HFFc6 (cell line): Measurements from ENCODE around the gene CCNI. TPM values are rescaled to one million over a fixed set of nuclear protein-coding genes. Genes with fewer than 3 reads are reported as not detected.

Experiments
- DNase-seq: peaks from one replicate; pipeline ENCODE4 v3.0.0-alpha.2; 2018
- H3K27ac Mint-ChIP-seq: 2 replicates; pipeline ENCODE4 v1.8.0; 2020; ENCODE audit warnings: mild to moderate bottlenecking, mixed read lengths
- H3K27me3 Mint-ChIP-seq: 2 replicates; pipeline ENCODE4 v1.8.0; 2021; ENCODE audit warnings: mild to moderate bottlenecking, moderate library complexity, mixed read lengths; ENCODE audit not compliant: insufficient read depth
- H3K36me3 Mint-ChIP-seq: 2 replicates; pipeline ENCODE4 v1.8.0; 2021; ENCODE audit warnings: low read depth, mixed read lengths
- H3K4me1 Mint-ChIP-seq: 2 replicates; pipeline ENCODE4 v1.8.0; 2020; ENCODE audit warnings: low read depth, mixed read lengths
- H3K4me3 Mint-ChIP-seq: 2 replicates; pipeline ENCODE4 v1.8.0; 2020; ENCODE audit warnings: mild to moderate bottlenecking, moderate library complexity, mixed read lengths
- H3K9me3 Mint-ChIP-seq: 2 replicates; pipeline ENCODE4 v1.8.0; 2020; ENCODE audit warnings: mild to moderate bottlenecking, mixed read lengths
- total RNA-seq, 6 experiments: library from RNA; stranded (reverse); fragmentation: NEBNext Ultra II Directional; extraction: Animal tissue kit (Norgen Biotek cat#: 25700); gene quantifications; 2 replicates in 1 of 6; 3 replicates in 5 of 6; pipeline ENCODE4 v1.2.3, GENCODE V29; 2021
- TF ChIP-seq, protein P1 (sequence below): fragments of 200-600 bp; sonication (generic); IDR thresholded peaks from 2 replicates; pipeline ENCODE4 v1.5.0; 2021; ENCODE audit warnings: antibody characterized with exemption, mild to moderate bottlenecking

Gene CCNI
- total RNA-seq, 6 experiments from 2014 or later, result 132 to 210 (median 179) TPM

- Mint-ChIP-seq H3K27ac (peak overlapping the region; percentile 74), H3K27me3 (peaks cover 33% of the 10 kb centered on the region), H3K9me3 (peaks cover 5% of the 10 kb centered on the region; the same call in 1 of the 2 replicates), H3K4me3 (no peak overlapping the region; the same call in 1 of the 2 replicates), H3K36me3 (peaks cover 89% of the 10 kb centered on the region), H3K4me1 (peaks cover 71% of the 10 kb centered on the region)
- no peak for DNase-seq
- TF ChIP-seq, protein P1, sequence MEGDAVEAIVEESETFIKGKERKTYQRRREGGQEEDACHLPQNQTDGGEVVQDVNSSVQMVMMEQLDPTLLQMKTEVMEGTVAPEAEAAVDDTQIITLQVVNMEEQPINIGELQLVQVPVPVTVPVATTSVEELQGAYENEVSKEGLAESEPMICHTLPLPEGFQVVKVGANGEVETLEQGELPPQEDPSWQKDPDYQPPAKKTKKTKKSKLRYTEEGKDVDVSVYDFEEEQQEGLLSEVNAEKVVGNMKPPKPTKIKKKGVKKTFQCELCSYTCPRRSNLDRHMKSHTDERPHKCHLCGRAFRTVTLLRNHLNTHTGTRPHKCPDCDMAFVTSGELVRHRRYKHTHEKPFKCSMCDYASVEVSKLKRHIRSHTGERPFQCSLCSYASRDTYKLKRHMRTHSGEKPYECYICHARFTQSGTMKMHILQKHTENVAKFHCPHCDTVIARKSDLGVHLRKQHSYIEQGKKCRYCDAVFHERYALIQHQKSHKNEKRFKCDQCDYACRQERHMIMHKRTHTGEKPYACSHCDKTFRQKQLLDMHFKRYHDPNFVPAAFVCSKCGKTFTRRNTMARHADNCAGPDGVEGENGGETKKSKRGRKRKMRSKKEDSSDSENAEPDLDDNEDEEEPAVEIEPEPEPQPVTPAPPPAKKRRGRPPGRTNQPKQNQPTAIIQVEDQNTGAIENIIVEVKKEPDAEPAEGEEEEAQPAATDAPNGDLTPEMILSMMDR, result no peak
Measured at GRCh38 chr4:77026322-77026704, 49.5 kb downstream of the CCNI start.

DNA sequence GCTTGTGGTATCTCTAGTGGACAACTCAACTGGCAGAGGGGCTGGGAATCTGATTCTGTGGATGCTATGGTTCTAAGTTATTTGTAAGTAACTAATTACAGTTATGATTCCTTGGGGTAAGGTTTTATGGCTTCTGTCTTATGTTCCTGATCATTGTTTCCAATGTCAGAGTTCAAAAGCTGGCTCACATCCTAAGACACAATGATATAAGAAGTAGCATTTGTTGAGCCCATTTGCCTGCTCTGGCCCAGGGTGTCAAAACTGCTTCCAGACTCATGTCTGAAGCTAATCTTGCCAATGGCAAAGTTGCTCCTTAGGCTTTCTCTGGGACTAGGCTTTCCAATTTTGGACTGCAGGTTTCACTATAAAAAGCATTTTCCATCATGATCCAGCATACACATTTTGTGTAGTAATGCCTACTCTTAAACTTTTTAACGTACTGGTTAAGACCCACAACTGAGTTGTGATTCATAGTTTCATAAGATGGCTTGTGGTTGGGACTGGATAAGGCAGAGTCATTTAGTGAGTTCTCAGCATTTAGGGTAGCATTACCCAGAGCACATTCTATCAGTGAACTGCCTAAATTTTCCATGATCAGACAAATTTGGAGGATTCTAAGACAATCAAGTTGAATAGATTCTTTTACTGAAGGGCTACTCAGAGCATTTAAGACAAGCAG lies 50.0 kb downstream of the CCNI start:
- H3K9me3 Mint-ChIP-seq, result peaks cover 5% of the 10 kb centered on the region; the same call in 1 of the 2 replicates
- H3K4me3 Mint-ChIP-seq, result peak overlapping the region; percentile 34; the same call in 1 of the 2 replicates
- peak overlapping the region; percentile 74 for H3K27ac Mint-ChIP-seq
- peaks cover 35% of the 10 kb centered on the region for H3K27me3 Mint-ChIP-seq
- H3K4me1 Mint-ChIP-seq, result peaks cover 71% of the 10 kb centered on the region
- TF ChIP-seq, protein P1, result no peak
- H3K36me3 Mint-ChIP-seq, result peaks cover 89% of the 10 kb centered on the region
- DNase-seq, result peak; percentile 39

- peaks cover 86% of the 10 kb centered on the region for H3K4me1 Mint-ChIP-seq
Measured at GRCh38 chr4:77023920-77024319, 51.9 kb downstream of the CCNI start.

DNA sequence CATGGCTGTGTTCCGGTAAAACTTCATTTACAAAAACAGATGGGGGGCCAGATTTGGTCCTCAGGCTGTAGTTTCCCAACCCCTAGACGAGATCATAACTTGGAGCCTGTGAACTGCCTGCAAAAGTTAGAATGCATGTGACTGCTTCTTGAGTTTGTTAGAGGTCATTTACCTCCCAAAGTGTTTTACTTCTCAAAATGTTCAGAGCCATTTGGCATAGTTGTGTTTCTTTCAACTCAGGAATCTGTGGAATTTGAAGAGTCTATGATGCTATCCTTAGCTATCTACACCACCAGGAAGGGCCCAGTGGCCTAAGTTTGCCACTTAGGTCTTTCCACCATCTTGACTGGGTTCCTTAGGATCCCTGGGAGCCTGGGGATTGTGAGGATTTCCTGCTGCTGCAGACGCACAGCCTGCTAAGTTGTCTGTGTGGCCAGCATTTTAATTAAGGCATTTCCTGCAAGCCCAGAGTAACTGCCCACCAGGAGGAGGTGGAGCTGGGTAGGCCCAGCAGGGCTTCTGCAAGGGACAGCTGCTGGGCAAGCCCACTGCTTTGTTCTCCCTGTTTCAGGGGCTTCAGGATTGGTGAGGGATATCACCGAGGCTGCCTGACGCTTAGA lies 53.1 kb downstream of the CCNI start:
- Mint-ChIP-seq H3K4me1 (peaks cover 79% of the 10 kb centered on the region), H3K36me3 (peaks cover 87% of the 10 kb centered on the region), H3K27ac (peak overlapping the region; percentile 84), H3K27me3 (peaks cover 27% of the 10 kb centered on the region), H3K4me3 (peak overlapping the region; percentile 13), H3K9me3 (peaks cover 5% of the 10 kb centered on the region; the same call in 1 of the 2 replicates)
- TF ChIP-seq, protein P1, result peak; percentile 10; the same call in 1 of the 2 replicates
- peak; percentile 74 for DNase-seq

More at GRCh38 chr4:77023920-77024319, 51.9 kb downstream of the CCNI start:
- no peak for DNase-seq
- Mint-ChIP-seq H3K4me3 (no peak overlapping the region; the same call in 1 of the 2 replicates), H3K27me3 (peaks cover 34% of the 10 kb centered on the region), H3K9me3 (peaks cover 5% of the 10 kb centered on the region; the same call in 1 of the 2 replicates), H3K27ac (no peak overlapping the region), H3K36me3 (peaks cover 95% of the 10 kb centered on the region)
- TF ChIP-seq, protein P1, result no peak

GRCh38 chr4:77021614-77022089 lies 54.1 kb downstream of the CCNI start:
- Mint-ChIP-seq H3K9me3 (peaks cover 5% of the 10 kb centered on the region; the same call in 1 of the 2 replicates), H3K27me3 (peaks cover 31% of the 10 kb centered on the region), H3K27ac (peak overlapping the region; percentile 84), H3K36me3 (peaks cover 87% of the 10 kb centered on the region), H3K4me3 (peak overlapping the region; percentile 56; the same call in 1 of the 2 replicates), H3K4me1 (peaks cover 77% of the 10 kb centered on the region)
- DNase-seq, result peak; percentile 65
- TF ChIP-seq, protein P1, result no peak
